Measurements from ENCODE around the gene PAPPA2. TPM values are rescaled to one million over a fixed set of nuclear protein-coding genes. Genes with fewer than 3 reads are reported as not detected.

Gene PAPPA2
- total and polyA plus RNA-seq, 10 of the 15 experiments (the other 5 are each of a cell fraction or from before 2014, with no cell fraction given): under 0.01 to 0.06 (median 0.03) TPM; not detected in 7

GRCh38 chr1:176857632-176858031 is 394.7 kb downstream of the PAPPA2 start:
- H3K4me3 ChIP-seq: no peak overlapping the region
- FAIRE-seq (no peak), DNase-seq (ENCODE audit: low read depth, low spot score) (no peak), ATAC-seq (no peak)
- CTCF ChIA-PET: no interaction called here
- H3K27ac ChIP-seq (ENCODE audit: control insufficient read depth, insufficient read depth): no peak overlapping the region
- intact Hi-C loops (cut with micrococcal nuclease; ENCODE audit: unreplicated experiment) (no loop called here), in situ Hi-C loops (cut with MboI) (no loop called here)
- 45% methylated on average over 4 of the region's 4 CpGs for WGBS (ENCODE audit: insufficient coverage, insufficient replicate concordance, low lambda C conversion rate, missing lambda C conversion rate)
- H3K27me3 ChIP-seq (replicated peaks in 1 of 2; ENCODE audit: control insufficient read depth in 2 of 2, insufficient read depth in 2 of 2, low read length in 1 of 2): peaks cover 0 to 1% of the 10 kb centered on the region in 2 experiments; a peak in 1 of 4 replicates
- no peak overlapping the region for H2AFZ ChIP-seq (ENCODE audit: control insufficient read depth, low read depth, low read length)
- no peak overlapping the region for H3K4me2 ChIP-seq (ENCODE audit: control insufficient read depth, insufficient read depth)
- no peaks in the 10 kb centered on the region for H3K79me2 ChIP-seq (ENCODE audit: control insufficient read depth, insufficient read depth, low read length)
- no peaks in the 10 kb centered on the region for H3K9me3 ChIP-seq (replicated peaks; ENCODE audit: control insufficient read depth, insufficient read depth, low read length)
- no TSS peak for BruUV-seq (replicated peaks)
- RAD21 ChIA-PET (ENCODE audit: unreplicated experiment): no interaction called here
- H4K20me1 ChIP-seq (ENCODE audit: control insufficient read depth, insufficient read depth): no peaks in the 10 kb centered on the region
- H3K4me1 ChIP-seq (ENCODE audit: control insufficient read depth, insufficient read depth, low read length): no peaks in the 10 kb centered on the region
- no peak for TF ChIP-seq ZNF622 (IDR thresholded peaks at IDR 0.05)
- no peak for TF ChIP-seq KAT2A (conservative IDR thresholded peaks at IDR 0.05; ENCODE audit: control insufficient read depth, low read depth, low read length)
- no peak for TF ChIP-seq MTA2 (IDR thresholded peaks at IDR 0.05; ENCODE audit: low read depth)
- no peak for TF ChIP-seq NR2F1 (conservative IDR thresholded peaks at IDR 0.05)
- no peak for TF ChIP-seq EGR1 (IDR thresholded peaks at IDR 0.05; ENCODE audit: borderline replicate concordance in 1 of 2, low read depth in 2 of 2, low read length in 2 of 2)
- H3K9ac ChIP-seq (ENCODE audit: control insufficient read depth, insufficient read depth, low read length): no peak overlapping the region
- SMC1A ChIA-PET (ENCODE audit: uncharacterized antibody, unreplicated experiment): no interaction called here
- POLR2A ChIA-PET: no interaction called here
- no peaks in the 10 kb centered on the region for H3K36me3 ChIP-seq (ENCODE audit: control insufficient read depth in 2 of 2, insufficient read depth in 2 of 2, low read length in 1 of 2)

GRCh38 chr1:176858433-176858916 is 395.5 kb downstream of the PAPPA2 start:
- Histone ChIP-seq H3K9me3 (replicated peaks; ENCODE audit: control insufficient read depth, insufficient read depth, low read length) (no peaks in the 10 kb centered on the region), H4K20me1 (ENCODE audit: control insufficient read depth, insufficient read depth) (no peaks in the 10 kb centered on the region), H3K27me3 (replicated peaks in 1 of 2; ENCODE audit: control insufficient read depth in 2 of 2, insufficient read depth in 2 of 2, low read length in 1 of 2) (peaks cover 0 to 1% of the 10 kb centered on the region in 2 experiments; a peak in 1 of 4 replicates), H2AFZ (ENCODE audit: control insufficient read depth, low read depth, low read length) (no peak overlapping the region), H3K79me2 (ENCODE audit: control insufficient read depth, insufficient read depth, low read length) (no peaks in the 10 kb centered on the region), H3K36me3 (ENCODE audit: control insufficient read depth in 2 of 2, insufficient read depth in 2 of 2, low read length in 1 of 2) (no peaks in the 10 kb centered on the region), H3K9ac (ENCODE audit: control insufficient read depth, insufficient read depth, low read length) (no peak overlapping the region), H3K27ac (ENCODE audit: control insufficient read depth, insufficient read depth) (no peak overlapping the region), H3K4me2 (ENCODE audit: control insufficient read depth, insufficient read depth) (no peak overlapping the region), H3K4me1 (ENCODE audit: control insufficient read depth, insufficient read depth, low read length) (no peaks in the 10 kb centered on the region), H3K4me3 (no peak overlapping the region)
- in situ Hi-C loops (cut with MboI): no loop called here
- RAD21 ChIA-PET (ENCODE audit: unreplicated experiment): no interaction called here
- ATAC-seq (no peak), DNase-seq (ENCODE audit: low read depth, low spot score) (no peak), FAIRE-seq (no peak)
- intact Hi-C loops (cut with micrococcal nuclease; ENCODE audit: unreplicated experiment): no loop called here
- BruUV-seq (replicated peaks): no TSS peak
- TF ChIP-seq SIN3A (IDR thresholded peaks at IDR 0.05; ENCODE audit: low read depth, low read length) (no peak), IKZF1 (conservative IDR thresholded peaks at IDR 0.05) (no peak), BMI1 (IDR thresholded peaks at IDR 0.05; ENCODE audit: borderline replicate concordance) (no peak), FOXK2 (IDR thresholded peaks at IDR 0.05) (no peak), FOXM1 (IDR thresholded peaks at IDR 0.05; ENCODE audit: low read depth, low read length) (no peak), EP300 (IDR thresholded peaks at IDR 0.05; ENCODE audit: borderline replicate concordance in 1 of 2, control insufficient read depth in 1 of 2, low read depth in 2 of 2, low read length in 2 of 2) (no peak), TBL1XR1 (IDR thresholded peaks at IDR 0.05; ENCODE audit: low read depth, low read length) (no peak), BHLHE40 (IDR thresholded peaks at IDR 0.05; ENCODE audit: borderline replicate concordance in 1 of 2, low read depth in 2 of 2, low read length in 1 of 2) (no peak), YBX1 (IDR thresholded peaks at IDR 0.05) (no peak), RB1 (IDR thresholded peaks at IDR 0.05; ENCODE audit: borderline replicate concordance) (no peak), RFX5 (IDR thresholded peaks at IDR 0.05; ENCODE audit: low read depth, low read length) (no peak), HDAC6 (IDR thresholded peaks at IDR 0.05; ENCODE audit: unreplicated experiment) (no peak), CHD1 (IDR thresholded peaks at IDR 0.05; ENCODE audit: low read depth, low read length) (no peak), BCL3 (IDR thresholded peaks at IDR 0.05; ENCODE audit: borderline replicate concordance, insufficient read depth, low read depth, low read length, poor library complexity, severe bottlenecking) (no peak), LARP7 (IDR thresholded peaks at IDR 0.05) (no peak)
- POLR2A ChIA-PET: no interaction called here
- SMC1A ChIA-PET (ENCODE audit: uncharacterized antibody, unreplicated experiment): no interaction called here
- CTCF ChIA-PET: no interaction called here
- 41% methylated on average over 4 of the region's 4 CpGs for WGBS (ENCODE audit: insufficient coverage, insufficient replicate concordance, low lambda C conversion rate, missing lambda C conversion rate)
